HCT116 (cell line): ENCODE data around the gene RAD21L1. TPM values are rescaled to one million over a fixed set of nuclear protein-coding genes. Genes with fewer than 3 reads are reported as not detected.

Experiments
- ATAC-seq: fragments of 200-7000 bp; cut with Tn5 transposase; 2 replicates; pipeline ENCODE4 v1.9.1; 2020; ENCODE audit warnings: mild to moderate bottlenecking, moderate library complexity
- BruUV-seq: library from RNA; stranded (reverse); fragments of 400-500 nt; replicated peaks from 2 replicates; lab custom pipeline; 2021; lab: Mats Ljungman, UMichigan
- CTCF ChIA-PET: fragments of 300-600 bp; sonication (Branson Sonifier 250); formaldehyde crosslinking; loops from one replicate; lab custom pipeline; 2021; ENCODE audit warnings: antibody characterized with exemption; lab: Charles Lee
- POLR2A ChIA-PET: fragments of 300-600, 350-600 bp; sonication (Branson Sonifier 250); formaldehyde crosslinking; loops from one replicate; lab custom pipeline; 2021; ENCODE audit warnings: antibody characterized with exemption; lab: Charles Lee
- RAD21 ChIA-PET, 2 experiments: fragments of 300-600 bp; sonication (Branson Sonifier 250); formaldehyde crosslinking; loops; one replicate each; lab custom pipeline; 2023; ENCODE audit warnings: low total read pairs in 2 of 2; ENCODE audit not compliant: uncharacterized antibody in 2 of 2, unreplicated experiment in 2 of 2, low non-redundant PET in 1 of 2; lab: Charles Lee
- DNase-seq: peaks from one replicate; pipeline ENCODE4 v3.0.0-alpha.2; 2010; ENCODE audit warnings: low read depth, low spot score
- H2AFZ ChIP-seq: fragments of 200-600 bp; shearing (Covaris generic), sonication (generic); 2 replicates; pipeline ENCODE4 v1.6.1; 2017; ENCODE audit warnings: low read depth, mixed run types, mixed read lengths, antibody characterized with exemption, low read length; ENCODE audit not compliant: poor library complexity, severe bottlenecking
- H3K27ac ChIP-seq: 2 replicates; pipeline ENCODE4 v1.5.1; 2012; ENCODE audit warnings: low read depth, low read length
- H3K27me3 ChIP-seq: fragments of 200-600 bp; sonication (generic); 2 replicates; pipeline ENCODE4 v1.6.1; 2016; ENCODE audit warnings: mixed run types, low read length, mixed read lengths; ENCODE audit not compliant: insufficient read depth
- H3K36me3 ChIP-seq, 2 experiments: fragments of 200-500 bp in 1 of 2; fragments of 200-600 bp in 1 of 2; sonication (Bioruptor generic) in 1 of 2; sonication (generic) in 1 of 2; 2 replicates each; pipeline versions ENCODE4 v1.5.1 to v1.6.1; 2014 to 2016; ENCODE audit warnings: low read length in 2 of 2, inconsistent platforms in 1 of 2, mixed read lengths in 1 of 2, mixed run types in 1 of 2; ENCODE audit not compliant: insufficient read depth in 2 of 2, control insufficient read depth in 1 of 2
- H3K4me1 ChIP-seq, 2 experiments: fragments of 200-600 bp in 1 of 2; sonication (generic) in 1 of 2; 2 replicates each; pipeline versions ENCODE4 v1.5.1 to v1.6.1; 2012 to 2017; ENCODE audit warnings: low read length in 2 of 2, inconsistent platforms in 1 of 2, mild to moderate bottlenecking in 1 of 2, mixed read lengths in 1 of 2, mixed run types in 1 of 2, moderate library complexity in 1 of 2; ENCODE audit not compliant: insufficient read depth in 2 of 2, control insufficient read depth in 1 of 2
- H3K4me2 ChIP-seq: fragments of 200-600 bp; sonication (generic); 2 replicates; pipeline ENCODE4 v1.6.1; 2017; ENCODE audit warnings: mixed run types, low read length, mixed read lengths
- H3K4me3 ChIP-seq, 2 experiments: fragments of 200-600 bp in 1 of 2; sonication (generic) in 1 of 2; replicated peaks in 1 of 2; 2 replicates each; pipeline ENCODE4 v1.5.1; 2011 to 2016; ENCODE audit warnings: low read length in 2 of 2, control low read depth in 1 of 2, low read depth in 1 of 2, mild to moderate bottlenecking in 1 of 2, mixed read lengths in 1 of 2, mixed run types in 1 of 2
- H3K79me2 ChIP-seq: fragments of 200-600 bp; sonication (generic); 2 replicates; pipeline ENCODE4 v1.6.1; 2017; ENCODE audit warnings: mild to moderate bottlenecking, mixed run types, low read length, moderate library complexity, mixed read lengths; ENCODE audit not compliant: insufficient read depth
- H3K9ac ChIP-seq: fragments of 200-600 bp; sonication (generic); 2 replicates; pipeline ENCODE4 v1.6.1; 2016; ENCODE audit warnings: low read length, mixed read lengths
- H3K9me2 ChIP-seq: fragments of 200-600 bp; sonication (generic), shearing (Covaris generic); 2 replicates; pipeline ENCODE4 v1.6.1; 2017; ENCODE audit warnings: mixed run types, mild to moderate bottlenecking, moderate library complexity; ENCODE audit not compliant: insufficient read depth
- H3K9me3 ChIP-seq, 2 experiments: fragments of 200-500 bp in 1 of 2; fragments of 200-600 bp in 1 of 2; sonication (Bioruptor generic) in 1 of 2; sonication (generic) in 1 of 2; 2 replicates each; pipeline ENCODE4 v1.6.1; 2014 to 2017; ENCODE audit warnings: low read length in 2 of 2, mixed read lengths in 2 of 2, inconsistent platforms in 1 of 2, low read depth in 1 of 2, mild to moderate bottlenecking in 1 of 2, mixed run types in 1 of 2, moderate library complexity in 1 of 2; ENCODE audit not compliant: control insufficient read depth in 1 of 2, insufficient read depth in 1 of 2
- H4K20me1 ChIP-seq: fragments of 200-600 bp; sonication (generic), shearing (Covaris generic); 2 replicates; pipeline ENCODE4 v1.6.1; 2017; ENCODE audit warnings: mixed run types, mild to moderate bottlenecking, moderate library complexity; ENCODE audit not compliant: insufficient read depth
- CEBPB ChIP-seq: IDR thresholded peaks from 2 replicates; pipeline ENCODE4 v1.6.1; 2012; ENCODE audit warnings: low read depth
- CTCF ChIP-seq, 3 experiments: fragments of 200-600 bp in 1 of 3; sonication (generic) in 1 of 3; IDR thresholded peaks in 2 of 3; conservative IDR thresholded peaks in 1 of 3; 2 replicates each; pipeline ENCODE4 v1.5.1; 2012 to 2017; ENCODE audit warnings: low read depth in 2 of 3, low read length in 2 of 3, antibody characterized with exemption in 1 of 3, borderline replicate concordance in 1 of 3, control low read depth in 1 of 3, mild to moderate bottlenecking in 1 of 3, mixed read lengths in 1 of 3, mixed run types in 1 of 3, moderate library complexity in 1 of 3; ENCODE audit not compliant: insufficient read depth in 1 of 3
- EGR1 ChIP-seq: IDR thresholded peaks from 2 replicates; pipeline ENCODE4 v1.6.1; 2012; ENCODE audit warnings: low read depth
- ELF1 ChIP-seq: IDR thresholded peaks from 2 replicates; pipeline ENCODE4 v1.6.1; 2012; ENCODE audit warnings: low read depth, borderline replicate concordance
- EZH2phosphoT487 ChIP-seq: fragments of 200-600 bp; IDR thresholded peaks from 2 replicates; pipeline ENCODE4 v1.6.1; 2018; ENCODE audit warnings: antibody characterized with exemption, borderline replicate concordance
- POLR2A ChIP-seq: IDR thresholded peaks from 2 replicates; pipeline ENCODE4 v1.7.0; 2011; ENCODE audit warnings: borderline replicate concordance; ENCODE audit not compliant: insufficient read depth, insufficient read length; ENCODE audit errors: extremely low read depth
- SIN3A ChIP-seq: IDR thresholded peaks from 2 replicates; pipeline ENCODE4 v1.6.1; 2012; ENCODE audit warnings: low read depth
- SRF ChIP-seq: IDR thresholded peaks from 2 replicates; pipeline ENCODE4 v1.6.1; 2012; ENCODE audit warnings: low read depth
- ZBTB33 ChIP-seq: IDR thresholded peaks from 2 replicates; pipeline ENCODE4 v1.6.1; 2011; ENCODE audit warnings: mild to moderate bottlenecking, low read length, moderate library complexity; ENCODE audit not compliant: insufficient replicate concordance; ENCODE audit errors: extremely low read depth
- ZNF274 ChIP-seq: fragments of 200-500 bp; sonication (Bioruptor generic); IDR thresholded peaks from 2 replicates; pipeline ENCODE4 v1.6.1; 2014; ENCODE audit warnings: mild to moderate bottlenecking, low read depth, low read length, inconsistent platforms
- intact Hi-C: fragments of 100-400 bp; cut with micrococcal nuclease; formaldehyde crosslinking; loops from 2 replicates; pipeline ENCODE4 v1.10.0; 2022
- total RNA-seq: library from RNA; stranded (reverse); gene quantifications from one replicate; pipeline ENCODE4 v1.2.1, GENCODE V29; 2021; ENCODE audit not compliant: unreplicated experiment

RAD21L1 gene
- total RNA-seq, 1 experiment from 2014 or later: 0.17 TPM

GRCh38 chr20:1294497-1294896 is 68.7 kb downstream of the RAD21L1 start (continued):
- TF ChIP-seq EZH2phosphoT487: no peak

- Histone ChIP-seq H3K36me3 (no peaks in the 10 kb centered on the region), H3K9ac (no peak overlapping the region), H3K27me3 (no peaks in the 10 kb centered on the region), H4K20me1 (no peaks in the 10 kb centered on the region), H3K4me1 (peaks cover under 1% of the 10 kb centered on the region in 2 experiments; a peak in 3 of 4 replicates), H3K9me3 (no peaks in the 10 kb centered on the region), H3K4me3 (no peak overlapping the region), H2AFZ (no peak overlapping the region), H3K9me2 (no peaks in the 10 kb centered on the region), H3K79me2 (no peaks in the 10 kb centered on the region), H3K27ac (no peak overlapping the region), H3K4me2 (no peak overlapping the region)
- ChIA-PET CTCF (no interaction called here), RAD21 (no interaction called here), POLR2A (no interaction called here)
- intact Hi-C loops: no loop called here
- no peak for DNase-seq
- ATAC-seq: no peak
- BruUV-seq: no TSS peak
- TF ChIP-seq EZH2phosphoT487: no peak
- no peak for TF ChIP-seq CTCF (IDR thresholded peaks at IDR 0.05 in 2 of 3, conservative IDR thresholded peaks at IDR 0.05 in 1 of 3; ENCODE audit: borderline replicate concordance in 1 of 3, insufficient read depth in 1 of 3, low read depth in 2 of 3, low read length in 2 of 3)
- no peak for TF ChIP-seq ZNF274
Observed at GRCh38 chr20:1295276-1295930, 69.6 kb downstream of the RAD21L1 start.

- no peak overlapping the region for H3K4me3 ChIP-seq
- H3K9ac ChIP-seq: no peak overlapping the region
- ATAC-seq (no peak), DNase-seq (no peak)
- H2AFZ ChIP-seq: no peak overlapping the region
- RAD21 ChIA-PET: no interaction called here
- BruUV-seq: no TSS peak
- no peak overlapping the region for H3K4me2 ChIP-seq
- H3K4me1 ChIP-seq: peaks cover 8% of the 10 kb centered on the region in 2 experiments
- H3K9me2 ChIP-seq: no peaks in the 10 kb centered on the region
- intact Hi-C loops: no loop called here
- no peaks in the 10 kb centered on the region for H3K27me3 ChIP-seq
- POLR2A ChIA-PET: no interaction called here
- H3K36me3 ChIP-seq: no peaks in the 10 kb centered on the region
- CTCF ChIA-PET: no interaction called here
- H3K79me2 ChIP-seq: no peaks in the 10 kb centered on the region
- H4K20me1 ChIP-seq: no peaks in the 10 kb centered on the region
- H3K9me3 ChIP-seq: no peaks in the 10 kb centered on the region
- H3K27ac ChIP-seq: no peak overlapping the region
- TF ChIP-seq CEBPB: no peak
- no peak for TF ChIP-seq ZBTB33
- TF ChIP-seq ELF1: no peak
- TF ChIP-seq SIN3A: no peak
- TF ChIP-seq POLR2A: no peak
- TF ChIP-seq EGR1: no peak
- TF ChIP-seq CTCF (IDR thresholded peaks at IDR 0.05 in 2 of 3, conservative IDR thresholded peaks at IDR 0.05 in 1 of 3; ENCODE audit: borderline replicate concordance in 1 of 3, insufficient read depth in 1 of 3, low read depth in 2 of 3, low read length in 2 of 3): no peak
- no peak for TF ChIP-seq SRF
Observed at GRCh38 chr20:1296117-1296610, 70.3 kb downstream of the RAD21L1 start.
